Epithelial cell of proximal tubule (primary cell): ENCODE data around the gene SLC12A4. TPM values are rescaled to one million over a fixed set of nuclear protein-coding genes. Genes with fewer than 3 reads are reported as not detected.
"Not testable (repeated sequence)": the region's sequence is repeated elsewhere in the genome, so short reads cannot be mapped to it uniquely, and the experiment has no call there.

Source experiments
- DNase-seq: peaks from one replicate; pipeline ENCODE4 v3.0.0-alpha.2; 2011; ENCODE audit warnings: low read depth
- H3K4me3 ChIP-seq: 2 replicates; pipeline ENCODE4 v1.5.1; 2011; ENCODE audit warnings: low read depth, mild to moderate bottlenecking, low read length
- total RNA-seq: library from RNA; depleted of rRNA; stranded (reverse); fragments of >200 nt; gene quantifications from 2 replicates; pipeline ENCODE4 v1.2.3, GENCODE V29; 2015
- TF ChIP-seq, protein P1 (sequence below): conservative IDR thresholded peaks from 2 replicates; pipeline ENCODE4 v1.5.1; 2012; ENCODE audit warnings: low read depth, mild to moderate bottlenecking, low read length

Gene SLC12A4
- total RNA-seq, 1 donor from 2014 or later = 50.7 TPM

DNA sequence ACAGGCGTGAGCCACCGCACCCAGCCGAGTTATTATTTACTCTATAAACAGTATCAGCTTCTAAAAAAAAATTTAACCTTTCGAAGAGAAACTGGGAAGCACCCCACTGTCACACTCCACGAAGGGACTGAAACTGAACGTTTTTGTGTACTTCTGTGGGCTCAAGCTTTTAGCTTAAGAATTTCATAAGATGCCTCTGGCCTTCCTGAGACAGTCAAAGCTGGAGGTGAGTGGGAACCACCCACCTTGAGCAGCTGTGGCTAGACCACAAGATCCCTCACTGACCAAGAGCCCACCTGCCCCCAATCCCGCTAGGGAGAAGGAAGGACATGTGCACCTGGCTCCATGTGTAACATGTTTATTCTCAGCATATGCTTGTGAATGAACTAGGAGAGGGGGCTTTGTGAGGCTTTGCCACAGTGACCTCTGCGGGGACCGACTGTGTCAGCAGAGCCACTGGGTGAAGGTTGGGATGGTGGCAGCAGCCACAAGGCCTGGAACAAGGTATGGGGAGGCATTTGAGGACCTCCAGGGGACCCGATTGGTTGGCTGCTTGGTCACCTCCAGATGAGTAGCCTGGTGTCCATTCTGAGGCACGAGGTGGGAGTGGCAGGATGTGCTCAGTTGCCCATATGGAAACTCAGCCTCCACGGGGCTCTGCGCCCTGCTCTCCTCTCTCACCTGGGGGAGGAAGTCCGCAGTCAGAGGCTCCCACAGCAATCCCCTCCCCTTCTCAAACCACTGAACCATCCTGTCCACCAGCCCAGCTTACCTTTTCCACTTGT lies 7.1 kb upstream of the SLC12A4 start:
- H3K4me3 ChIP-seq = no peak overlapping the region
- TF ChIP-seq, protein P1, sequence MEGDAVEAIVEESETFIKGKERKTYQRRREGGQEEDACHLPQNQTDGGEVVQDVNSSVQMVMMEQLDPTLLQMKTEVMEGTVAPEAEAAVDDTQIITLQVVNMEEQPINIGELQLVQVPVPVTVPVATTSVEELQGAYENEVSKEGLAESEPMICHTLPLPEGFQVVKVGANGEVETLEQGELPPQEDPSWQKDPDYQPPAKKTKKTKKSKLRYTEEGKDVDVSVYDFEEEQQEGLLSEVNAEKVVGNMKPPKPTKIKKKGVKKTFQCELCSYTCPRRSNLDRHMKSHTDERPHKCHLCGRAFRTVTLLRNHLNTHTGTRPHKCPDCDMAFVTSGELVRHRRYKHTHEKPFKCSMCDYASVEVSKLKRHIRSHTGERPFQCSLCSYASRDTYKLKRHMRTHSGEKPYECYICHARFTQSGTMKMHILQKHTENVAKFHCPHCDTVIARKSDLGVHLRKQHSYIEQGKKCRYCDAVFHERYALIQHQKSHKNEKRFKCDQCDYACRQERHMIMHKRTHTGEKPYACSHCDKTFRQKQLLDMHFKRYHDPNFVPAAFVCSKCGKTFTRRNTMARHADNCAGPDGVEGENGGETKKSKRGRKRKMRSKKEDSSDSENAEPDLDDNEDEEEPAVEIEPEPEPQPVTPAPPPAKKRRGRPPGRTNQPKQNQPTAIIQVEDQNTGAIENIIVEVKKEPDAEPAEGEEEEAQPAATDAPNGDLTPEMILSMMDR = no peak
- DNase-seq = no peak

DNA sequence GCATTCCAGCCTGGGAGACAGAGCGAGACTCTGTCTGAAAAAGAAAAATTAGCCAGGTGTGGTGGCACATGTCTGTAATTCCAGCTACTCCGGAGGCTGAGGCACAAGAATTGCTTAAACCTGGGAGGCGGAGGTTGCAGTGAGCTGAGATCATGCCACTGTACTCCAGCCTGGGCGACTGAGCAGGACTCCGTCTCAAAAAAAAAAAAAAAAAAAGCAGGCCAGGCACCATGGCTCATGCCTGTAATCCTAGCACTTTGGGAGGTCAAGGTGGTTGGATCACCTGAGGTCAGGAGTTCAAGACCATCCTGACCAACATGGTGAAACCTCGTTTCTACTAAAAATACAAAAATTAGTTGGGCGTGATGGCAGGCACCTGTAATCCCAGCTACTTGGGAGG lies 3.8 kb upstream of the SLC12A4 start:
- not testable (repeated sequence) for H3K4me3 ChIP-seq, DNase-seq

DNA sequence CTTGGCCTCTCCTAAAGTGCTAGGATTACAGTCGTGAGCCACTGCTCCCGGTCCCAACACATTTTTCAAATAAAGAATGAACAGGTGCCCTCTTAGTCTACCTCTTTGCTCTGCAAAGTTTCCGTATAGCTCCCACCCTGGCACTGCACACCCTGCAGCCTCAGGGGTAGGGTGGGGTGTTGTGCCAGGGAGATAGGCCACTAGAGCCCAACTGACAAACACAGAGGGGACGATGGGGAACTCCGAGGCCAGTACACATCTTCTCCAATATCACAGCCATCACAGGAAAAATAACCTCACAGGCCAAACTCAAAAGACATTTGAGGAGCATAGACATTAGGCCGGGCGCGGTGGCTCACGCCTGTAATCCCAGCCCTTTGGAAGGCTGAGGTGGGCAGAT lies 2.7 kb upstream of the SLC12A4 start:
- DNase-seq = no peak
- TF ChIP-seq, protein P1 = no peak

DNA sequence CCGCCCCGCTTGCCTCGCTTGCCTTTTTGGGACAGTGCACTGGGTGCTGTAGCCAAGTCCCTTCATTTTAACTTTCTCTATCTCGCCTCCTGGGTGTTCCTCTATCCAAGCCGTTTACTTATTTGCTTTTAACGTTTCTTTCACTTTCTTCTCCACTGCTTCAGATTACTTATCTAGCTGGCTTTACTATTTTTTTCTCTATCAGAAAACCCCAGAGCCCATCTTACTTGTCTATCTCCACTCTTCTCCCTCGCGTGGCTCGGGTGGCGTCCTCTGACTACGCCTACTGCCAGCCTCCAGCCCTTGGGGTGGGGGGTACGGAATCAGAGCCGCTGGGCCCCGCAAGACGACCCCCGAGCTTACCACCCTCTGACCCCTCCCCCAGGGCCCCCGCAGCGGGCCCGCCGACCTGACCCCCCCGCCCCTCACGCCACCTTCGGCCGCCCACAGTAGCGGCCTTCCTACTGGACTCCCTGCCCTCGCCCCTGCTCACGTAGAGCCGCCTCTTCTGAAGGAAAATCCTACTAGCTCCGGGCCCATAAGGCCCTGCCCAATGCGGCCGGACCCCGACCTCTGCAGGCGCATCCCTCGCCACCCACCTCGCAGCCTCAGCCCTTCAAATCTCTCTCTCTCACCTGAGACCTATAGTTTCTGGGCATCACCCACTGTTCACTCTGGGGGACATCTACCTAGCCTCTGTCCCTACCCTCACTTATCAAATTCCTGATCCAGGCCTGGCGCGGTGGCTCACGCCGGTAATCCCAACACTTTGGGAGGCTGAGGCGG lies 1.0 kb upstream of the SLC12A4 start:
- TF ChIP-seq, protein P1 = no peak
- no peak for DNase-seq
- H3K4me3 ChIP-seq = peak overlapping the region; percentile 72

More for the DNA sequence above, 2.7 kb upstream of the SLC12A4 start:
- no peak overlapping the region for H3K4me3 ChIP-seq

DNA sequence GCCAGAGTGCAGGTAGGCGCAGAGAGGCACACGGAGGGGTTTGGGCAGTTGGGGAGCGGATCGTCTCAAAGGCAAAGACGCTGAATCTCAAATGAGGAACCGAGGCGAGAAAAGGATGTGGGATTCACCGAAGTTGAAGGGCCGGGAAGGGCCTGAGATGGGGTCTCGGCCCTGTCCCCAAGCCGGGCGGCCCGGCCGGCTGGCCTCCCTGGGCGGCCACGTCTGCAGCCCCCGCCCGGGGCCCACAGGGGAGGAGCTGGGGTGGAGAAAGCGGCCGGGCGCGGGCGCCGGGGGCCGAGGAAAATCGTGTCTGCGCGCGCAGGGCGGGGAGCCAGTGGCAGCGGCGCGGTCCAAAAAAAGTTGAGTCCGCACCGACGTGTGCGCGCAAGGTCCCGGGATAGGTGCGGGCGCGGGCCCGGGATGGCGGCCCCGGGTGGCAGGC lies 458 bp downstream of the SLC12A4 start:
- peak overlapping the region; percentile 72 for H3K4me3 ChIP-seq
- TF ChIP-seq, protein P1 = no peak
- DNase-seq = no peak

DNA sequence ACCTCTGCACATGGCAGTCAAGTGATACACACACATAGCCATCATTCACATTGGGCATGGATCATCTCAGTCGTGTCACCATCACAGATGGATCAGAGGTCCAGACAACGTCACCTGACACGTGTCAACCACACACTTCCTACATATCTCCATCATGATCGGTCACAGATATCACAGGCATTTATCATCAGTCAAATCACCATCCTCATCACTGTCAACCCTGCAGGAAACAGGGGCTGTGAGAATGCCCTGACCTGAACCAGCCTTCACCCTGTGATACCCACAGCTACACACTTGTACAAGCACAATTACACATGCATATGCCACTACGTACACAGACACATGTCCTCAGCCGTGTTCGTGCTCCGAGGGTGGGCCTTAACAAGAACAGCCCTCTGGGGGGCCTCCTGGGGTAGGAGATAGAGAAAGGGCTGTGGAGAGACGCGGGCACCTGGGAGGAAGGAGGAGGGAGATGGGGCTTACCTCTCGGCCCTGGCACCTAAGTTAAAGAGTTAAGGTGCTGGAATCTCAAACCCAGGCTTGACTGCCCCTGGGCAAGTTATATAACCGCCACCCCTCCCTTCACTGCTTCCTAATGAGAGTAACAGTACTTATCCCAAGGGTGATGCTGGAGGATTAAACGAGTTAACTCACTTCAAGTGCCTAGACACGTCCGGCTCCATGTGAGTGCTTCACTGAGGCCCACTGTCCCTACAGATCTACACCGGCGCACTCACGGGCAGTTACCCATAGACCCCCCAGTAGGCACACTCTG lies 1.1 kb downstream of the SLC12A4 start:
- peak overlapping the region; percentile 72 for H3K4me3 ChIP-seq
- TF ChIP-seq, protein P1 = no peak
- no peak for DNase-seq
